Astrocyte of the spinal cord (primary cell): ENCODE data around the gene CLTA.

ENCODE experiments used
- DNase-seq: peaks from one replicate; pipeline ENCODE4 v3.0.0; 2011; ENCODE audit warnings: low read depth, low spot score
- H3K4me3 ChIP-seq: 2 replicates; pipeline ENCODE4 v1.5.1; 2011; ENCODE audit warnings: low read depth, mild to moderate bottlenecking, low read length, moderate library complexity
- in situ Hi-C: cut with HindIII; loops from 2 replicates; pipeline ENCODE4 v1.10.0; 2017; ENCODE audit warnings: low sequenced_read_pairs
- TF ChIP-seq, protein P1 (sequence below): IDR thresholded peaks from 2 replicates; pipeline ENCODE4 v1.5.1; 2012; ENCODE audit warnings: low read depth, mild to moderate bottlenecking, low read length, inconsistent platforms

CLTA gene

GRCh38 chr9:36211510-36211909 lies 20.8 kb downstream of the CLTA start:
- in situ Hi-C loops, result no loop called here
- no peak for DNase-seq
- H3K4me3 ChIP-seq, result no peak overlapping the region
- TF ChIP-seq, protein P1, sequence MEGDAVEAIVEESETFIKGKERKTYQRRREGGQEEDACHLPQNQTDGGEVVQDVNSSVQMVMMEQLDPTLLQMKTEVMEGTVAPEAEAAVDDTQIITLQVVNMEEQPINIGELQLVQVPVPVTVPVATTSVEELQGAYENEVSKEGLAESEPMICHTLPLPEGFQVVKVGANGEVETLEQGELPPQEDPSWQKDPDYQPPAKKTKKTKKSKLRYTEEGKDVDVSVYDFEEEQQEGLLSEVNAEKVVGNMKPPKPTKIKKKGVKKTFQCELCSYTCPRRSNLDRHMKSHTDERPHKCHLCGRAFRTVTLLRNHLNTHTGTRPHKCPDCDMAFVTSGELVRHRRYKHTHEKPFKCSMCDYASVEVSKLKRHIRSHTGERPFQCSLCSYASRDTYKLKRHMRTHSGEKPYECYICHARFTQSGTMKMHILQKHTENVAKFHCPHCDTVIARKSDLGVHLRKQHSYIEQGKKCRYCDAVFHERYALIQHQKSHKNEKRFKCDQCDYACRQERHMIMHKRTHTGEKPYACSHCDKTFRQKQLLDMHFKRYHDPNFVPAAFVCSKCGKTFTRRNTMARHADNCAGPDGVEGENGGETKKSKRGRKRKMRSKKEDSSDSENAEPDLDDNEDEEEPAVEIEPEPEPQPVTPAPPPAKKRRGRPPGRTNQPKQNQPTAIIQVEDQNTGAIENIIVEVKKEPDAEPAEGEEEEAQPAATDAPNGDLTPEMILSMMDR, result no peak

- no peak overlapping the region for H3K4me3 ChIP-seq
- TF ChIP-seq, protein P1, result no peak
- no peak for DNase-seq
- in situ Hi-C loops, result no loop called here
These were observed 22.7 kb downstream of the CLTA start for GRCh38 chr9:36213387-36213786.

DNA sequence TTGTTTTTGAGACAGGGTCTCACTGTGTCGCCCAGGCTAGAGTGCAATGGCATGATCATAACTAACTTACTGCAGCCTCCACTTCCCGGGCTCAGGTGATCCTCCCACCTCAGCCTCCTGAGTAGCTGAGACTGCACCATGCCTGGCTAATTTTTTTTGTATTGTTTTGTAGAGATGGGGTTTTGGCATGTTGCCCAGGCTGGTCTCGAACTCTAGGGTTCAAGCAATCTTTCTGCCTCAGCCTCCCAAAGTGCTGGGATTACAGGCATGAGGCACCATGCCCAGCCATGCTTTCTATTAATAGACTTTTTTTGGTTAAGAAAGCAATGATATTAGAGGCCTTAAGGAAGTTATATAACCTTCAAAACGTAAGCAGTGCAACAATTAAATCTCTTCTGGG lies 23.3 kb downstream of the CLTA start:
- DNase-seq, result no peak
- TF ChIP-seq, protein P1, result no peak
- in situ Hi-C loops, result no loop called here
- H3K4me3 ChIP-seq, result no peak overlapping the region

DNA sequence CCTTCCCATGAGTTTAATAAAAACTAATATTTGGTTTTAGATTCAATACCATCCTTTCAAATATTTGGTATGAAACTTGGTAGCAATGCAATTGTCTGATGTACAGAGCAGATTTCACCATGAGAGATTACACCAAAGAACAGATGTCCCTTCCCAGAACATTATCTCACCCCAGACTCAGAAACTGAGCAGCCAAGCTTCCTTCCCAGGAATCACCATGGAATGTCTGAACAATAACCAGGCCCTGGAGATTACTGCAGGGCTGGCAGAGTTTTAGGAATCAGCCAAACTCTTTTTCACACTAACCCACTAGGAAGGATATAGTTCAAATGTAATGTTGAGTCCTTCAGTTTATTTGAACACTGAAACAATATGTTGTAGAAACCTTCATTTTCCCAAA lies 23.9 kb downstream of the CLTA start:
- in situ Hi-C loops, result no loop called here
- TF ChIP-seq, protein P1, result no peak
- H3K4me3 ChIP-seq, result no peak overlapping the region
- no peak for DNase-seq

DNA sequence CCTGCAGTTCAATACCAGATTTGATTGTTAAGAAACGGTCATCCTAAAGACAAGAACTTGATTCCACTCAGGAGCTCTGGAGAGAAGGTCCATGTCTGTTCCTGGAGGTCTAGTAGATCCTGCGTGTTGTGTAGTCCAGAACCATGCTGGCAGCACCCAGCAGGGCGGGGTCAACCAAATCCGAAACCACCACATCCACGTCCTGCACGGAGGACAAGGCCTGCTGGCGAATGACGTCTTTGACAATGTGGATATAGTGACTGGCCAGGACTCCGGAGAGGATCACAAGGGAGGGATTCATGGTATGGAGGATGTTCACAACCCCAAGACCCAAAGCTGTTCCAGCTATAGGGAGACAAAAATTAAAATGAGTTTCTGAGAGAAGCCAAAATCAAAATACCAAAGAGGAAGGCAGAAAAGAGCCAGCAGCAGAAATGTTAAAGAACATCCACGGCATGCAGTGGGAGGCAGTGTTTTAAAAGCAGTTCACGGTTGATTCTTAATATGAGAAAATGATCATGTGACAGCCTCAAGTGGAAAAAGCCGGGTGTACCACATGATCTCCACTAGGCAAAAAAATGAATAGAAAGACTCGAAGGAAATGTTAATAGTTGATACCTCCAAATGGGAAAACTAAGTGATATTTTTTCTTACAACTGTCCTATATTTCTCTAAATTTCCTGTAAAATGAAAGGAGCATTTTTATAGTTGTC lies 26.7 kb downstream of the CLTA start:
- DNase-seq, result no peak
- TF ChIP-seq, protein P1, result no peak
- in situ Hi-C loops, result no loop called here

DNA sequence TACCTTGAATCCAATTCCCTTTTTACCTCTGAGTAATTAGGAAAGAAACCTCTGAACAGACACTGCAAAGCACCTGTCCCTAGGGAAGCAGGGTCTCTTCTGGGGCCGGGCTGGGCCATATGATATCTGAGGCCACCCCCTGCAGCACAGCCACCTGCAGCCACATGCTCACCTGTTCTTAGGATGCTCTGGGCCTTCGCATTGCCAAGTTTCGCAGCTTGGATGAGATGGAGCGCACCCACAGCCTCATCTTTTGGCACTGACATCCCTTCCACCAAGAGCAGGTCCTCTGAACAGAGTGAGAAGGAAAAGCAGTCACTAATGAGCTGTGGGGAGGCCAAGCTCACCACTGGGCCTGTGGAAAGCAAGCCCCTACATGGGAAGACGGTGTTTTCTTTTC lies 27.3 kb downstream of the CLTA start:
- in situ Hi-C loops, result no loop called here
- TF ChIP-seq, protein P1, result no peak
- no peak for DNase-seq
- no peak overlapping the region for H3K4me3 ChIP-seq

More for the DNA sequence above, 26.7 kb downstream of the CLTA start:
- H3K4me3 ChIP-seq, result no peak overlapping the region
